WTC11 (cell line): Measurements from ENCODE around the gene C14orf93. TPM values are rescaled to one million over a fixed set of nuclear protein-coding genes. Genes with fewer than 3 reads are reported as not detected.

ENCODE experiments used
- ATAC-seq: fragments of 200-7000 bp; cut with Tn5 transposase; 2 replicates; pipeline ENCODE4 v1.10.0; 2021; ENCODE audit warnings: mild to moderate bottlenecking, moderate library complexity
- CTCF ChIA-PET: fragments of 300-600 bp; sonication (Branson Sonifier 250); formaldehyde crosslinking; loops from one replicate; lab custom pipeline; 2021; ENCODE audit warnings: antibody characterized with exemption; lab: Charles Lee
- POLR2A ChIA-PET: fragments of 350-600 bp; sonication (Branson Sonifier 250); formaldehyde crosslinking; loops from one replicate; lab custom pipeline; 2021; ENCODE audit warnings: antibody characterized with exemption; lab: Charles Lee
- DNase-seq: peaks from one replicate; pipeline ENCODE4 v3.0.0; 2021; ENCODE audit warnings: low spot score
- H3K27ac Mint-ChIP-seq: 2 replicates; pipeline ENCODE4 v1.8.0; 2021; ENCODE audit warnings: mixed read lengths
- H3K27me3 Mint-ChIP-seq: 2 replicates; pipeline ENCODE4 v1.8.0; 2021; ENCODE audit warnings: low read depth, mild to moderate bottlenecking, moderate library complexity, mixed read lengths
- H3K36me3 Mint-ChIP-seq: 2 replicates; pipeline ENCODE4 v1.8.0; 2021; ENCODE audit warnings: mixed read lengths
- H3K4me1 Mint-ChIP-seq: 2 replicates; pipeline ENCODE4 v1.8.0; 2022; ENCODE audit warnings: mixed read lengths
- H3K4me3 Mint-ChIP-seq: 2 replicates; pipeline ENCODE4 v1.8.0; 2021; ENCODE audit warnings: mild to moderate bottlenecking, moderate library complexity, mixed read lengths
- H3K9me3 Mint-ChIP-seq: 2 replicates; pipeline ENCODE4 v1.8.0; 2021; ENCODE audit warnings: mixed read lengths
- AFF4 ChIP-seq: sonication (generic); formaldehyde crosslinking; IDR thresholded peaks from 2 replicates; pipeline ENCODE4 v1.8.1; 2023; ENCODE audit warnings: mild to moderate bottlenecking, missing genetic modification reagents, borderline replicate concordance
- ATF1 ChIP-seq: sonication (generic); formaldehyde crosslinking; IDR thresholded peaks from 2 replicates; pipeline ENCODE4 v1.8.1; 2023; ENCODE audit warnings: mild to moderate bottlenecking, moderate library complexity, missing genetic modification reagents
- ATF3 ChIP-seq: sonication (generic); formaldehyde crosslinking; conservative IDR thresholded peaks from 2 replicates; pipeline ENCODE4 v1.8.1; 2022; ENCODE audit warnings: mild to moderate bottlenecking, missing genetic modification reagents
- CREM ChIP-seq: sonication (generic); formaldehyde crosslinking; IDR thresholded peaks from 2 replicates; pipeline ENCODE4 v1.8.1; 2022; ENCODE audit warnings: mild to moderate bottlenecking, missing genetic modification reagents, moderate library complexity
- ETV6 ChIP-seq: sonication (generic); formaldehyde crosslinking; IDR thresholded peaks from 2 replicates; pipeline ENCODE4 v1.8.1; 2022; ENCODE audit warnings: mild to moderate bottlenecking, missing genetic modification reagents
- GABPB1 ChIP-seq: sonication (generic); formaldehyde crosslinking; IDR thresholded peaks from 2 replicates; pipeline ENCODE4 v1.8.1; 2023; ENCODE audit warnings: mild to moderate bottlenecking, missing genetic modification reagents
- HMGA2 ChIP-seq: fragments of 250-450 bp; sonication (Bioruptor Pico); IDR thresholded peaks from 2 replicates; pipeline ENCODE4 v1.4.0; 2021; ENCODE audit warnings: mild to moderate bottlenecking, moderate library complexity
- IRF1 ChIP-seq: sonication (generic); formaldehyde crosslinking; IDR thresholded peaks from 2 replicates; pipeline ENCODE4 v1.8.0; 2023; ENCODE audit warnings: missing genetic modification reagents
- IRF2 ChIP-seq: sonication (generic); formaldehyde crosslinking; IDR thresholded peaks from 2 replicates; pipeline ENCODE4 v1.8.0; 2022; ENCODE audit warnings: low read depth, missing genetic modification reagents, borderline replicate concordance
- JAZF1 ChIP-seq: fragments of 250-450 bp; sonication (Bioruptor Pico); IDR thresholded peaks from 2 replicates; pipeline ENCODE4 v1.9.0; 2021; ENCODE audit warnings: moderate library complexity, mild to moderate bottlenecking, inconsistent platforms
- MXD4 ChIP-seq: fragments of 250-450 bp; sonication (Bioruptor Pico); IDR thresholded peaks from 2 replicates; pipeline ENCODE4 v1.8.0; 2021; ENCODE audit warnings: mild to moderate bottlenecking, moderate library complexity, borderline replicate concordance
- NFATC4 ChIP-seq: fragments of 250-450 bp; sonication (Bioruptor Pico); IDR thresholded peaks from 2 replicates; pipeline ENCODE4 v1.9.0; 2021; ENCODE audit warnings: mild to moderate bottlenecking
- OVOL2 ChIP-seq: fragments of 250-450 bp; sonication (Bioruptor Pico); IDR thresholded peaks from 2 replicates; pipeline ENCODE4 v1.9.0; 2021; ENCODE audit warnings: mild to moderate bottlenecking, borderline replicate concordance
- PREB ChIP-seq: sonication (generic); formaldehyde crosslinking; IDR thresholded peaks from 2 replicates; pipeline ENCODE4 v1.8.1; 2022; ENCODE audit warnings: mild to moderate bottlenecking, missing genetic modification reagents, moderate library complexity, borderline replicate concordance
- PRRX2 ChIP-seq: fragments of 250-450 bp; sonication (Bioruptor Pico); IDR thresholded peaks from 2 replicates; pipeline ENCODE4 v1.8.0; 2021; ENCODE audit warnings: mild to moderate bottlenecking
- SOX15 ChIP-seq: fragments of 250-450 bp; sonication (Bioruptor Pico); IDR thresholded peaks from 2 replicates; pipeline ENCODE4 v1.9.0; 2021; ENCODE audit warnings: mild to moderate bottlenecking
- TCF7 ChIP-seq: sonication (generic); formaldehyde crosslinking; IDR thresholded peaks from 2 replicates; pipeline ENCODE4 v1.8.0; 2022; ENCODE audit warnings: mild to moderate bottlenecking, low read depth, missing genetic modification reagents, moderate library complexity
- ZNF219 ChIP-seq: sonication (generic); formaldehyde crosslinking; IDR thresholded peaks from 2 replicates; pipeline ENCODE4 v1.8.0; 2023; ENCODE audit warnings: missing genetic modification reagents, mild to moderate bottlenecking, borderline replicate concordance
- ZNF396 ChIP-seq: fragments of 250-450 bp; sonication (Bioruptor Pico); IDR thresholded peaks from 2 replicates; pipeline ENCODE4 v1.8.0; 2021; ENCODE audit warnings: mild to moderate bottlenecking, moderate library complexity, borderline replicate concordance
- ZNF423 ChIP-seq: fragments of 250-450 bp; sonication (Bioruptor Pico); IDR thresholded peaks from 2 replicates; pipeline ENCODE4 v2.1.2; 2022; ENCODE audit warnings: mild to moderate bottlenecking, moderate library complexity
- ZSCAN18 ChIP-seq: fragments of 250-450 bp; sonication (Bioruptor Pico); IDR thresholded peaks from 2 replicates; pipeline ENCODE4 v2.1.2; 2022; ENCODE audit warnings: mild to moderate bottlenecking, moderate library complexity
- total RNA-seq: library from RNA; stranded (reverse); gene quantifications from 3 replicates; pipeline ENCODE4 v1.2.3, GENCODE V29; 2021

C14orf93 gene
- total RNA-seq, 1 experiment from 2014 or later, result 8.1 TPM

GRCh38 chr14:23054000-23054811, 44.3 kb upstream of the C14orf93 start (continued):
- TF ChIP-seq AFF4 (CRISPR knock-in tag) (no peak), JAZF1 (CRISPR knock-in tag) (no peak), HMGA2 (no peak), NFATC4 (CRISPR knock-in tag) (no peak), IRF1 (CRISPR knock-in tag) (no peak), ZNF423 (no peak), MXD4 (CRISPR knock-in tag) (no peak)
- TF ChIP-seq, all 79 proteins: peak for 0

GRCh38 chr14:23053426-23053825, 43.5 kb upstream of the C14orf93 start:
- Mint-ChIP-seq H3K4me3 (no peak overlapping the region), H3K27ac (no peak overlapping the region; the same call in 1 of the 2 replicates), H3K9me3 (no peaks in the 10 kb centered on the region), H3K4me1 (peaks cover 16% of the 10 kb centered on the region), H3K27me3 (peaks cover 5% of the 10 kb centered on the region; the same call in 1 of the 2 replicates), H3K36me3 (peaks cover 3% of the 10 kb centered on the region; the same call in 1 of the 2 replicates)
- DNase-seq (no peak), ATAC-seq (no peak)
- TF ChIP-seq IRF2 (no peak), CREM (CRISPR knock-in tag) (no peak), TCF7 (CRISPR knock-in tag) (no peak), ETV6 (CRISPR knock-in tag) (no peak), ZNF396 (CRISPR knock-in tag) (no peak), PREB (no peak), PRRX2 (CRISPR knock-in tag) (no peak), OVOL2 (CRISPR knock-in tag) (no peak), GABPB1 (CRISPR knock-in tag) (no peak), ATF3 (CRISPR knock-in tag) (no peak), ZSCAN18 (no peak), SOX15 (CRISPR knock-in tag) (no peak), ATF1 (CRISPR knock-in tag) (no peak), ZNF219 (CRISPR knock-in tag) (no peak)
- CTCF ChIA-PET, result interaction anchor here (1.0 to 8.8 kb wide), 5 partner anchors 15 to 123 kb away, joined by 3 to 224 read pairs (median 67); no protein-coding TSS in a partner anchor
- POLR2A ChIA-PET, result interaction anchor here (0.7 to 0.9 kb wide), 2 partner anchors 18 to 97 kb away, joined by 3 read pairs; partner anchors contain the start of gene HAUS4
